ENCODE data around the gene UXT.
A peak's percentile ranks its signal among the peaks of the same experiment; 100 is the strongest.

Gene UXT

GRCh38 chrX:47650164-47651042, 8.6 kb downstream of the UXT start, which contains the start of gene ELK1 (continued):
- no peak for TF ChIP-seq ZNF645 (tag by site-specific recombination; IDR thresholded peaks at IDR 0.05)
- TF ChIP-seq ZNF623 (tag by site-specific recombination; IDR thresholded peaks at IDR 0.05), result no peak
- TF ChIP-seq, protein P1, sequence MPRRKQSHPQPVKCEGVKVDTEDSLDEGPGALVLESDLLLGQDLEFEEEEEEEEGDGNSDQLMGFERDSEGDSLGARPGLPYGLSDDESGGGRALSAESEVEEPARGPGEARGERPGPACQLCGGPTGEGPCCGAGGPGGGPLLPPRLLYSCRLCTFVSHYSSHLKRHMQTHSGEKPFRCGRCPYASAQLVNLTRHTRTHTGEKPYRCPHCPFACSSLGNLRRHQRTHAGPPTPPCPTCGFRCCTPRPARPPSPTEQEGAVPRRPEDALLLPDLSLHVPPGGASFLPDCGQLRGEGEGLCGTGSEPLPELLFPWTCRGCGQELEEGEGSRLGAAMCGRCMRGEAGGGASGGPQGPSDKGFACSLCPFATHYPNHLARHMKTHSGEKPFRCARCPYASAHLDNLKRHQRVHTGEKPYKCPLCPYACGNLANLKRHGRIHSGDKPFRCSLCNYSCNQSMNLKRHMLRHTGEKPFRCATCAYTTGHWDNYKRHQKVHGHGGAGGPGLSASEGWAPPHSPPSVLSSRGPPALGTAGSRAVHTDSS (tag by site-specific recombination; IDR thresholded peaks at IDR 0.05), result no peak
- TF ChIP-seq ZBTB48 (tag by site-specific recombination; IDR thresholded peaks at IDR 0.05), result peak; percentile 69; the same call in 1 of the 2 replicates
- no peak for TF ChIP-seq ZNF626 (tag by site-specific recombination; IDR thresholded peaks at IDR 0.05)
- no peak for TF ChIP-seq ZNF433 (tag by site-specific recombination; IDR thresholded peaks at IDR 0.05; ENCODE audit: low read depth)
- no peak for TF ChIP-seq ZNF114 (tag by site-specific recombination; IDR thresholded peaks at IDR 0.05)
- no peak for TF ChIP-seq MEIS1 (CRISPR knock-in tag; IDR thresholded peaks at IDR 0.05; ENCODE audit: borderline replicate concordance)
- TF ChIP-seq ZSCAN18 (tag by site-specific recombination; IDR thresholded peaks at IDR 0.05), result no peak
- TF ChIP-seq, protein P2, sequence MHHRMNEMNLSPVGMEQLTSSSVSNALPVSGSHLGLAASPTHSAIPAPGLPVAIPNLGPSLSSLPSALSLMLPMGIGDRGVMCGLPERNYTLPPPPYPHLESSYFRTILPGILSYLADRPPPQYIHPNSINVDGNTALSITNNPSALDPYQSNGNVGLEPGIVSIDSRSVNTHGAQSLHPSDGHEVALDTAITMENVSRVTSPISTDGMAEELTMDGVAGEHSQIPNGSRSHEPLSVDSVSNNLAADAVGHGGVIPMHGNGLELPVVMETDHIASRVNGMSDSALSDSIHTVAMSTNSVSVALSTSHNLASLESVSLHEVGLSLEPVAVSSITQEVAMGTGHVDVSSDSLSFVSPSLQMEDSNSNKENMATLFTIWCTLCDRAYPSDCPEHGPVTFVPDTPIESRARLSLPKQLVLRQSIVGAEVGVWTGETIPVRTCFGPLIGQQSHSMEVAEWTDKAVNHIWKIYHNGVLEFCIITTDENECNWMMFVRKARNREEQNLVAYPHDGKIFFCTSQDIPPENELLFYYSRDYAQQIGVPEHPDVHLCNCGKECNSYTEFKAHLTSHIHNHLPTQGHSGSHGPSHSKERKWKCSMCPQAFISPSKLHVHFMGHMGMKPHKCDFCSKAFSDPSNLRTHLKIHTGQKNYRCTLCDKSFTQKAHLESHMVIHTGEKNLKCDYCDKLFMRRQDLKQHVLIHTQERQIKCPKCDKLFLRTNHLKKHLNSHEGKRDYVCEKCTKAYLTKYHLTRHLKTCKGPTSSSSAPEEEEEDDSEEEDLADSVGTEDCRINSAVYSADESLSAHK (tag by site-specific recombination; IDR thresholded peaks at IDR 0.05), result no peak
- TF ChIP-seq AEBP2 (tag by site-specific recombination; IDR thresholded peaks at IDR 0.05; ENCODE audit: borderline replicate concordance), result no peak
- TF ChIP-seq ZXDB (tag by site-specific recombination; IDR thresholded peaks at IDR 0.05), result peak; percentile 97
- TF ChIP-seq ZNF133 (tag by site-specific recombination; IDR thresholded peaks at IDR 0.05), result no peak
- TF ChIP-seq TRIM28 (IDR thresholded peaks at IDR 0.05; ENCODE audit: borderline replicate concordance, low read length), result no peak
- TF ChIP-seq ZBTB17 (tag by site-specific recombination; IDR thresholded peaks at IDR 0.05), result peak; percentile 73
- TF ChIP-seq ZNF214 (tag by site-specific recombination; IDR thresholded peaks at IDR 0.05; ENCODE audit: borderline replicate concordance), result no peak
- TF ChIP-seq ZNF518A (tag by site-specific recombination; conservative IDR thresholded peaks at IDR 0.05; ENCODE audit: low read depth), result no peak
- peak; percentile 88 for TF ChIP-seq SP2 (tag by site-specific recombination; IDR thresholded peaks at IDR 0.05)
- TF ChIP-seq ZNF830 (tag by site-specific recombination; IDR thresholded peaks at IDR 0.05; ENCODE audit: low read depth), result no peak
- no peak for TF ChIP-seq SCRT2 (tag by site-specific recombination; IDR thresholded peaks at IDR 0.05)
- 0 out of 2 replicates have a peak, but pooled peaks have one; percentile 16 for TF ChIP-seq HOXC10 (CRISPR knock-in tag; IDR thresholded peaks at IDR 0.05)
